Measurements from ENCODE around the gene S100A10.

Gene S100A10

GRCh38 chr1:151986501-151987190 is 7.0 kb downstream of the S100A10 start:
- no peak for DNase-seq (ENCODE audit: low read depth)

DNA sequence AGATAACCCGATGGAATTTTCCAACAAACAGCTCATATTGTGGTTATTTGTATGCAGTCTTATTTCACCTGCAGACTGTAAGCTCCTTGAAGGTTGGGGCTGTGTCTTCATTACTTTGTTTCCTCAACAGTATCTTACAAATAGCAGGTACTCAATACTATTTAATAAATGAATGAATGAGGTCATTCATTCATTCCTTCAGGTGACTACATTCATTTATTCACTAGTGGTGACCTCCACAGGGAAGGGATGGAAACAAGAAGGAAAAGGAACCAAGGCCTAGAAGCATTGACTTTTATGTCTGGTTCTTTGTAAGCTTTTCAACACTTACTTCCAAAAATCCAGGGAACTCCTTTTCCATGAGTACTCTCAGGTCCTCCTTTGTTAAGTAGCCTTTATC is 7.9 kb downstream of the S100A10 start:
- no peak for DNase-seq (ENCODE audit: low read depth)

DNA sequence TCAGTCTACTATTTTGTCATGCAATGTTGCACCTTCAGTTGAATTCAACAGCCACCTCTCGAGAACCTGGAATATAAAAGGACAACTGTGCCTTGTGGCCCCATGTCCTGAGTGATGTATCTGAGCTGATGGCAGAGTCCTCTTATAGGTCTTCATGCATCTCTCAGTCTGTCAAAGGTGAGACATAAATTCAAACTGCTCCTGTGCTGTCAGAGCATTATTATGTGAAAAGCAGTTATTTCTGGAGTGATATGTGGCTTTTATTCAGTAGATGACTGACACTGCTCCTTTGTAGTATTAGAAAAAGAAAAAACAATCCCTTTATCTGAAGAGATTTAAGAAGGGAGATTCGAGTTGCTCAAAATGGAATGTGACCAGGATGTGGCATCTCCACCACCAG is 8.4 kb downstream of the S100A10 start:
- no peak for DNase-seq (ENCODE audit: low read depth)

DNA sequence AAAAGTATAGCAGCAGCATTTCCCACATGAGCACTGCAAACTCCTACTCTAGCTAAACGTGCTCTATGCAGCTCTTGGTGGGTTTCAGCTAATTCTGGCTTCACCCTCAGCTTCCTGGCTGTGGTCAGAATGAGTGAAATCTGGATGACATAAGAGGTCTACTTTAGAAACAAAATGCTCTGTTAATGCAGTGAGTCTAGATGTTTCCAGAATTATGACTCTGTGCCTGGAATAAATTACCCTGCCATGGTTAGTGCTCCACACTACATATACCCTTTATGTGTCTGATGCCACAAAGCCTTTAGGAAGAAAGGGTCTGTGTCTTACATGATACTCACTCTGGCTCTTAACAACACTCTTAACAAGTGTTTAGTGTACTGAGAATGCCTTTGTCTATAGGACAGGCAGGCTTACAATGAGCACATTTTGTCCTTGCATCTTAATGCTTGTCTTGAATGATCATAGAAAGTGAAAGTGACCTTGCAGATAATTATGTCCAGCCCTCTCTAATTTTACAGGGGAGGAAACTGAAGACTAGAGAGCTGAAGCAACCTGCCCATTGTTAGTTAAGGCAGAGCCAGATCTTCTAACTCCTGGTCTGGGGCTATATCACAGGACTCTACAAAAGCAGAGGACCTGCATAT is 9.2 kb downstream of the S100A10 start:
- DNase-seq (ENCODE audit: low read depth), result no peak

DNA sequence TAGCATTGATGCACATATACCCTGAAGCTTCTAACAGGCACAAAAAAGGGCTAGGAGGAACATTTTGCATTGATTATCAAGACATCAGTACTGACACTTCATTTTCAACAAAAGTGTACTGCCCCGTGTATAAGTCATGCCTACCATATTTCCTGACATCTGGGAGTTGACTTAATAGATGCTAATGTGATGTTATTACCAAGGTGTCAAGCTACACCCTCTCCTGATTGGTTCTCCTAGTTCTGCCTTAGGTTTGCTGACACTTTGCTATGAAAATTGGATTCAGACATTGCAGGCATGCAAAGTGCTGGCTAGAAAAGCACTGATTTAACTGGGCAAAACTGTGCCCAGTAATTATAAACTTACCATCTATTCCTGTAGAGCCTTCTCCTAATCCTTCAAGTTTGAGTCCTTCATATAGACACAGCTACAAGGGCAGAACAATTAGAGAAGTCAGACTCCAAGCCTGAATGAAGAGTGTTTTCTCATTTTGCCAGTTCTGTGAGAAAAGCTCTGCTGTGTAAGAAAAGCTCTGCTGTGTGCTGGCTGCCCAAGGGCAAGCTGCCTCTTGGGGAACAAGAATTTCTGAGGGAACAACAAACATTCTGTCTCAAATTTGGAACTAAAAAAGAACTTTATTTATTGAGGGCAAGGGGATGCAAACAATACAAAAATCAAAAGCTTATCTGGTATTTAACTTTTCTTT is 11.2 kb downstream of the S100A10 start:
- no peak for DNase-seq (ENCODE audit: low read depth)

DNA sequence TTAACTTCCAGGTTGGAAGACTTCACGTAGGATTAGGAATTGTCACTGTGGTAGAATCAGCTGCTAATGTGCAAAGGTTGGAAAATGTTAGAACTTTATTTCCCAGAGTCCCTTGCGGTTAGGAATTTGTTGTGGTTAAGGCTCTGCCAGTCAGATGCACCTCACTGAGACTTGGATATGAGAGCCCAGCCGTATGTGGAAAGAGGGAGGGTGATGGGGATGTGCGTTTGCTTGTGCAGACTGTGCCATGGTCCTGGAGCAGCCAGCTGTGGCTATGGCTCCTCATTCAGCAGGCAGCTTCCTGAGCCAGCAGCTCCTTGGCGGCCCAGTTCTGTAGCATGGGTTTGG is 12.5 kb downstream of the S100A10 start:
- no peak for DNase-seq (ENCODE audit: low read depth)

GRCh38 chr1:151980287-151981177 is 13.1 kb downstream of the S100A10 start:
- no peak for DNase-seq (ENCODE audit: low read depth)

DNA sequence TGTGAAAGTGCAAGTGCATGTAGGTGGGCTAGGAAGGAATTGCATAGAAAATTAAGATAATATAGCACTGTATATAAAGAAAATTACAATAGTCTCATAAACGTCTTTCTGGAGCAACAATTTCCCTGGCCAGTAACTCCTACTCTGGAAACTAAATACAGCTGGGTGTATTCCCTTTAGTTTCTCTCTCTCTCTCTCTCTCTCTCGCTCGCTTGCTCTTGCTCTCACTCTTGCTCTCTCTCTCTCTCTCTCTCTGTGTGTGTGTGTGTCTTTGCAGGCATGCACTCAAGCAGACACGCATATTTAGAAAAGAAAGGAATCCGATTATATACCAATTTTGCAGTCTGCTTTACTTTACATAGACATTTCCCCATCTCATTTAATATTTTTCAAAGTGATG is 14.7 kb downstream of the S100A10 start:
- DNase-seq (ENCODE audit: low read depth), result no peak

GRCh38 chr1:151977662-151978230 is 15.9 kb downstream of the S100A10 start:
- no peak for DNase-seq (ENCODE audit: low read depth)

GRCh38 chr1:151976858-151977257 is 16.8 kb downstream of the S100A10 start:
- DNase-seq (ENCODE audit: low read depth), result no peak

DNA sequence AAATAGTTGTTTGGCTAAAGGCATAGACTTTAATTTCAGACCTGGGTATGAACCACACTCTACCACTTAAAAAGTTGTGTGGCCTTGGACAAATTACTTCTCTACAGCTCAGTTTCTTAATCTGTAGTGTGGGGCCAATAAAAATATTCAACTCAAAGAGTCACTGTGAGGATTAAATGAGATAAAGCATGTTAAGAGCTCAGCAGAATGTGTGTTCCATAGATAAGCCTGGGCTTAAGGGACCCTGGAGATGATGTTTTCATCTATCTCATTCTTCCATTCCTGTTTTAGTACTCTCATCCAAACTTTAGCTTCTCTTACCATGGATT is 17.7 kb downstream of the S100A10 start:
- no peak for DNase-seq (ENCODE audit: low read depth)

DNA sequence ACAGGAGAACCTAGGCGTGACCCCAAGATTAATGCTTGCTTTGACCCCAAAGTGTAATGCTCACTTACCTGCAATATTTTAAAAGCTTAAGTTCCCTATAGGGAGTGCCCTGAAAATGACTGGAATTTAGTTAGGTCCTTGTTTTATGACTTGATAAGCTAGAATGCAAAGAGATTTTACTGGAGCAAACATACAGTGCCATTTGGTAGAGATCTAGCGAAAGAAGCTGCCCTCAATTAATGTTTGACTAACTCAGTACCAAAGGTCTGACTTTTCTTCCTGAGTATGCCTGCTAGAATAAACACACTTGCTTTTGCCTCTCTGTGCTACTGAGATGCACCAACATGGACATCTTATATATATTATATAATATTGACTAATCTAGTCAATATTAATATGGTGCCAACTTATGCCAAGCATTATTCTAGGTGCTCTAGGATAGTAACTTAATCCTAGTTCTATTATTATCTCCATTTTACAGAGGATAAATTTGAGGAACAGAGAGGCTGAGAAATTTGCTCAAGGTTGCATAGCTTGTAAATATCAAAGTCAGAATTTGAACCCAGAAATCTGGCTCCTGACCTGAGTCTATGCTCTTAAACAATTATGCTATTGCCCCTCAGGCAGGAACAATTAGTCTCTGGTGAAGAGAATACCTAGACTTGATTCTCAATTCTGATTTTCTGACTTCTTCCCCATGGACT is 18.2 kb downstream of the S100A10 start:
- DNase-seq (ENCODE audit: low read depth), result no peak

DNA sequence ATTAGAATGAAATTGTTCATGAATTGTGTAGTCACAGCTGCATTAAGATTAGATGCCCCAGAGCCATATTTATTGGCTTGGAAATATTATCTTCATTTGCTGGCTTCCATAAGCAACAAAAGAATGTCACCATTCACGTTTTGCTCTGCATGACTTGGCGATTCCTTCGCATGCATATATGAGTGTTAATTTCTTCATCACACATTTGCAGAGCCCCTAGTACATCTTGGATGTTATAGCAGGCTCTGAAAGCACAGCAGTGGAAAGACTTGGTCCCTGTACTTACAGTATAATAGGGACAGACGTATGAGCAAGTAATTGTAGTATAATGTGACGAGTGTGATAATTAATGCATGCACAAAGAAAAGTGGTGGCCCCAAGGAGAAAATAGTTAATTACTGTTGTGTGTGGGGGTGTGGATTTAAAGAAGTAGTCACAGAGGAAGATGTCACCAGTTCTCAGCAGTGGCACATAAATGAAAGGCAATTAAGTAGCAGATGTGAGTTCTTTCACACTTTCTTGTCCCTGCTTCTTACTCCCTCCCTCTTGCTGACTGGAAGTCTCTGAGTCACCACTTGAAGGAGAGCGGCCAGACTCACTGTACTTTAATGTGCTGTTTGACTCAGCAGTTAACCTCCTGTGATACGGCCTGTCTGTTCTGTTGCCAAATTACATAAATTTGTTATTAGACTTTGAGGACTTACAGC is 21.0 kb downstream of the S100A10 start:
- no peak for DNase-seq (ENCODE audit: low read depth)

DNA sequence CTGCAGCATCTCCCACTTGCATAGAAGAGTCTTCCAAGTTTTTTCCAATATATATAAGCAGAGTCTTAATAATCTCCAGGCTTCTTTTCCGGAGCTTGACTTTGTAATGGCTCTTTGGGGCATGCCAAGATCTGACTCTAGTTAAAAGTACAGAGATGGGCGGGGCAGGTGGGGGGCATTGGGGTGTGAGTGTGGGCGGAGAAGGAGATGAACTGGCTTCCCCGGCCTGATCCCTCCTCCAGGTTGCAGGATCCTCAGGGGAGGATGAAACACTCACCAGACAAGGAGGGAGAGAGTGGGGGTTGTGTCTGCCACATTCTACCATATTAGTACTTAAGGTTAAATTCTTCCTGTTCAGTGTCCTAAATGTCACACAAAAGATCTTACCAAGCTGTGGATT is 23.0 kb downstream of the S100A10 start:
- no peak for DNase-seq (ENCODE audit: low read depth)

DNA sequence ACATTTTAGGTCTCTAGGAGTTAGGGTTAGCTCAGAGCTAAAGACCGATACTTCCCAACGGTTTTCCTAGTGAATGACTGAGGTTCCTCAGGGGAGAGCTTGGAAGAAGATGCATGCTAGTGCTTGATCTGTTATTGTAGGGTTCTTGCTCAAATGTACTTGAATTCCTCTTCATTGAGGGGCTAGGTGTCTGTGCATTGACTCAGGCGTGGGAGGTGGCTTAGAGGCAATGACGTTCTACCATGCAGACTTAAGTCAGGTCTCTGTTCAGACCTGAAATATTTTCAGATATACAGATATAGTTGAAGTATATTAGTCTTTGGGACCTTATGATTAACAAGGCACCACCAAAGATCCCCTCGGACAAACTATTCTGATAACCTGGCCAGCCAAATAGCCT is 23.5 kb downstream of the S100A10 start:
- no peak for DNase-seq (ENCODE audit: low read depth)

- DNase-seq (ENCODE audit: low read depth), result no peak
Measured at GRCh38 chr1:151968791-151969399, 24.8 kb downstream of the S100A10 start.

- DNase-seq (ENCODE audit: low read depth), result no peak
Measured at GRCh38 chr1:151968058-151968457, 25.6 kb downstream of the S100A10 start.

GRCh38 chr1:151967091-151967490 is 26.6 kb downstream of the S100A10 start:
- no peak for DNase-seq (ENCODE audit: low read depth)

DNA sequence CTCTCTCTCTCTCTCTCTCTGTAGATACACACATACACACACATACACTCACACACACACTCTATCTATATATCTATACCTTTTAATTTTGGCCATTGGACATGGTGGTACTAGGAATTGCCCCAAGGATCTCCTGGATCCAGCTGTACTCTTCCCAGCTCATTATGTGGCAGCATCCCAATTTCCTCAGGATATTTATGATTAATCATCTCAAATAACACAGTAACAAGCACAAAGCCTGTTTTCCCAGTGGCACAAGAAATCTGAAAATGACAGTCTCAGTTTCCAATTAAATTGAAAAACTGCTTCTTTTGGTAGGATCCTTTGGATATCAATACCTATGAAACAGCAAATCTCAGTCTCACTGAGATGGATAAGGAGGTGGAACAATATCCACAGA is 27.6 kb downstream of the S100A10 start:
- no peak for DNase-seq (ENCODE audit: low read depth)

GRCh38 chr1:151964510-151964909 is 29.1 kb downstream of the S100A10 start:
- no peak for DNase-seq (ENCODE audit: low read depth)

- DNase-seq (ENCODE audit: low read depth), result no peak
Measured at GRCh38 chr1:151963288-151963687, 30.4 kb downstream of the S100A10 start.

All from stimulated activated CD8-positive, alpha-beta memory T cell treated with anti-CD3 and anti-CD28 coated beads, Interleukin-7, amount 100 ng/mL, for 24 hours (primary cell).